Measurements from ENCODE around the gene CELSR1. TPM values are rescaled to one million over a fixed set of nuclear protein-coding genes. Genes with fewer than 3 reads are reported as not detected.

Gene CELSR1
- total RNA-seq, 3 donors from 2014 or later: 0.96 to 36.7 (median 21.2) TPM

DNA sequence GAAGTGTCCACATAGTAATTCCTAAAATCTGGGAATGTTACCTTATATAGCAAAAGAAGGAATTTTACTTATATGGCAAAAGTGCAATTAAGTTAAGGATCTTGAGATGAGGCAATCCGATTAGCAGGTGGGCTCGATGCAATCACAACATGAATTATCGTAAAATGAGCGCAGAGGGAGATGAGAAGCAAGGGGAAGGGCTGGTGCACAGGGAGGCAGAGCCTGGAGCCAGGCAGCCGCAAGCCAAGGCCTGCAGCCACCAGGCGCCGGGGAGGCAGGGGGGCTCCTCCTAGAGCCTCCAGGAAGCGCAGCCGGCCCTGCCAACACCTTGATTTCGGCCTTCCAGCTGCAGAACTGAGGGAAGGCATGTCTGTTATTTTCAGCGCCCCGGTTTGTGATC, 85.7 kb downstream of the CELSR1 start:
- Histone ChIP-seq H3K36me3 (no peaks in the 10 kb centered on the region), H3K9me3 (no peaks in the 10 kb centered on the region), H3K27me3 (no peaks in the 10 kb centered on the region), H3K27ac (no peak overlapping the region), H3K4me1 (no peaks in the 10 kb centered on the region), H3K4me3 (no peak overlapping the region)
- no peak for TF ChIP-seq POLR2AphosphoS5 (IDR thresholded peaks at IDR 0.05)
- no peak for TF ChIP-seq POLR2A (IDR thresholded peaks at IDR 0.05)
- TF ChIP-seq, protein P1, sequence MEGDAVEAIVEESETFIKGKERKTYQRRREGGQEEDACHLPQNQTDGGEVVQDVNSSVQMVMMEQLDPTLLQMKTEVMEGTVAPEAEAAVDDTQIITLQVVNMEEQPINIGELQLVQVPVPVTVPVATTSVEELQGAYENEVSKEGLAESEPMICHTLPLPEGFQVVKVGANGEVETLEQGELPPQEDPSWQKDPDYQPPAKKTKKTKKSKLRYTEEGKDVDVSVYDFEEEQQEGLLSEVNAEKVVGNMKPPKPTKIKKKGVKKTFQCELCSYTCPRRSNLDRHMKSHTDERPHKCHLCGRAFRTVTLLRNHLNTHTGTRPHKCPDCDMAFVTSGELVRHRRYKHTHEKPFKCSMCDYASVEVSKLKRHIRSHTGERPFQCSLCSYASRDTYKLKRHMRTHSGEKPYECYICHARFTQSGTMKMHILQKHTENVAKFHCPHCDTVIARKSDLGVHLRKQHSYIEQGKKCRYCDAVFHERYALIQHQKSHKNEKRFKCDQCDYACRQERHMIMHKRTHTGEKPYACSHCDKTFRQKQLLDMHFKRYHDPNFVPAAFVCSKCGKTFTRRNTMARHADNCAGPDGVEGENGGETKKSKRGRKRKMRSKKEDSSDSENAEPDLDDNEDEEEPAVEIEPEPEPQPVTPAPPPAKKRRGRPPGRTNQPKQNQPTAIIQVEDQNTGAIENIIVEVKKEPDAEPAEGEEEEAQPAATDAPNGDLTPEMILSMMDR (IDR thresholded peaks at IDR 0.05): no peak
- no peak for DNase-seq (ENCODE audit: low spot score in 2 of 2)
- intact Hi-C loops (cut with DNase I; ENCODE audit: low total_unique reads): no loop called here

DNA sequence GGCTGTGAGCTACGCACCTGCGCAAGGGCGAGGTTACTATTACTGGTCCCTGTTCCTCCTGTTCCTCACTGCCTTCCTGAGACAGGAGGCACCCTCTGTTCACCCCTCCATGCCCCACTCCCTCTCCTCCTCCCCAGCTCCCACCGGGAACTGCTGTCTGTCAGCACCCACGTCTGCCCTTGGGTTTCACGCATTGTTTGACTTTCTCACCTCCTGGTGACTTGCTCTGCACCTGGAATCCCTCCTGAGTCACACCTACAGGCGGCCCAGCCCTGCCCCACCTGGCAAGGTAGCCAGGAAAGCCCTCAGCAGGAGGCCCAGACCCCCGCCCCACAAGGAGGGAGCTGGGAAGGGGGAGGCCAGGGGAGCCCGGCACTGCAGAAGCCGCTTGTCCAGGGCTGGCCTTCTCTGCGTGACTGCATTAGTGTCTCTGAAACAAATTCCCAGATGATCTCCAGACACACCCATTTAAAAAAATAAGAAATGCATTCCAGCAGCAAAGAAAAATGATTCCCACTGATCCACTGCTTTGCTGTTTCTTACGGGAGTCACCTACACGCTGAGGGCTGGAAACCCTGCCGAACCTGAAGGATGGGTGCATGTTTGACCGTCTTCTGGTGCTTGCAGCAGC, 86.4 kb downstream of the CELSR1 start:
- no peaks in the 10 kb centered on the region for H3K4me1 ChIP-seq
- no peaks in the 10 kb centered on the region for H3K36me3 ChIP-seq
- TF ChIP-seq POLR2AphosphoS5 (IDR thresholded peaks at IDR 0.05) (no peak), POLR2A (IDR thresholded peaks at IDR 0.05) (no peak)
- TF ChIP-seq, protein P1 (IDR thresholded peaks at IDR 0.05): no peak
- no peak for DNase-seq (ENCODE audit: low spot score in 2 of 2)
- no peaks in the 10 kb centered on the region for H3K9me3 ChIP-seq
- no peak overlapping the region for H3K27ac ChIP-seq
- intact Hi-C loops (cut with DNase I; ENCODE audit: low total_unique reads): no loop called here
- H3K27me3 ChIP-seq: no peaks in the 10 kb centered on the region
- H3K4me3 ChIP-seq: no peak overlapping the region

DNA sequence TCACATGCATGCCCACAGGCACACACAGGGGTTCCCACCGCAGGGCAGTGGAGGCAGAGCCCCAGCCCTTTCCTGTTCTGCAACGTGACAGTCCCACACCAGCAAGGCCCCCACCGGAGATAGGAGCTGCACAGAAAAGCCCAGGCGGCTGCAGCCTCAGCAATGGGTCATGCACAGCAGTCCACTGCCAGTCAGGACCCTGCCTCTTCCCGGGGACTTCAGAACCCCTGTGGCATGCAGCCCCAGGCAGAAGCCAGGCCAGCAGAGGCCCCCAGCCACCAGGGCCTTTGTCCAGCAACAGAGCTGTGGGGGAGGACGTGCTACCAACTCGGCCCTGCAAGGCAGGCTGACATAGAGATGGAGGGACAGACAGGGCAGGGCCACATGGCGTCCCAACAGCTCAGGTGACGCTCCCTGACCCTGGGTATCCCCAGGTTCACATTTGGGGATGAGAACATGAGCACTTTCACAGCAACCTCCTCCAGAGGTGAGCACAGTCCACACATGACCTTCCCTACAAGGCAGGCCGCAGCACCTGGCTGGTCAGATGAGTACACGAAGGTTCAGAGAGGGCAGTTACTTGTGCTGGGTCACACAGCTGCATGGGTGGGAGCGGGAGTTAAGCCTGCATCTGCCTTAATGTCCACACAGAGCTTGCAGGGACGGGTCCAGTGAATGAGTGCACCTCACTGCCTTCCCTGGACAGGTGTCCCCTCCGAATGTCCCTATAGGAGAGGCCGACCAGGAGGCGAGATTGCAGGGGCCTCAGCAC, 87.3 kb downstream of the CELSR1 start:
- H3K9me3 ChIP-seq: no peaks in the 10 kb centered on the region
- no peaks in the 10 kb centered on the region for H3K36me3 ChIP-seq
- no peaks in the 10 kb centered on the region for H3K4me1 ChIP-seq
- H3K4me3 ChIP-seq: no peak overlapping the region
- intact Hi-C loops (cut with DNase I; ENCODE audit: low total_unique reads): no loop called here
- no peak for DNase-seq (ENCODE audit: low spot score in 2 of 2)
- no peak for TF ChIP-seq POLR2AphosphoS5 (IDR thresholded peaks at IDR 0.05)
- TF ChIP-seq, protein P1 (IDR thresholded peaks at IDR 0.05): no peak
- no peak overlapping the region for H3K27ac ChIP-seq
- H3K27me3 ChIP-seq: no peaks in the 10 kb centered on the region

DNA sequence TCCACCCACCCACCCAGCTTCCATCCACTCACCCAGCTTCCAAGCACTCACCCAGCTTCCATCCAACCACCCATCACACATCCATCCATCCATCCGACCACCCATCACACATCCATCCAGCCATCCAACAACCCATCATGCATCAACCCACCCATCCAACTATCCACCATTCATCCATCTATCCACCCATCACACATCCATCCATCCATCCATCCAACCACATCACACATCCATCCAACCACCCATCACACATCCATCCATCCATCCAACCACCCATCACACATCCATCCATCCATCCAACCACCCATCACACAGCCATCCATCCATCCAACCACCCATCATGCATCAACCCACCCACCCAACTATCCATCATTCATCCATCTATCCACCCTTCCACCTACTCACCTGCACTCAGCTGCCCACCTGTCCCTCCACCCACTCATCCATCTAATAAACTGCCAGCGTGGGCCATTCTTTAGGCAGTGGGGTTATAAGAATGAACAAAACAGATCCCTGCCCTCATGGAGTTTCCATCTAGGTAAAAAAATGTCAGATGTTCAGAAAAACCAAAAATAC, 88.2 kb downstream of the CELSR1 start:
- Histone ChIP-seq H3K4me1 (no peaks in the 10 kb centered on the region), H3K27me3 (no peaks in the 10 kb centered on the region), H3K36me3 (no peaks in the 10 kb centered on the region), H3K27ac (no peak overlapping the region), H3K4me3 (no peak overlapping the region), H3K9me3 (no peaks in the 10 kb centered on the region)
- no peak for DNase-seq (ENCODE audit: low spot score in 2 of 2)
- intact Hi-C loops (cut with DNase I; ENCODE audit: low total_unique reads): no loop called here
- TF ChIP-seq, protein P1 (IDR thresholded peaks at IDR 0.05): no peak
- TF ChIP-seq POLR2AphosphoS5 (IDR thresholded peaks at IDR 0.05) (no peak), POLR2A (IDR thresholded peaks at IDR 0.05) (no peak)

DNA sequence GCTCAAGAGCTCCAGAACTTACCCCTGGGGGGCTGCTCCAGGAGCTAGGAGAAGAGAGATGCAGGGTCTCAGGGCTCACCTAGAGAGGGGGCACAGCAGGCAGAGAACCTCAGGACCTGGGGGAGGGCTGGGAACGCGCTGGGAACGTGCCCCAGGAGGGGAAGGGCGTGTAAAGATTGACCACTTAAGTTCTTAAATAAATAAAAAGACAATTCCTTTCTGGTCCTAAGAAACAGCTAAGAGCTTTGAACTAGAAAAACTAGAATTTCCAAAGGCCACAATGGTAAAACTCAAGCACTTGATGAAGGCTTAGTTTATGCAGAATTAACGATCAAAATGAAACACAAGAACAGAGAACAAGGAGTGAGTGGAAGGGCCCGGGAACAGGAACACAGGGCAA, 89.1 kb downstream of the CELSR1 start:
- no peaks in the 10 kb centered on the region for H3K4me1 ChIP-seq
- no peak for DNase-seq (ENCODE audit: low spot score in 2 of 2)
- H3K4me3 ChIP-seq: no peak overlapping the region
- intact Hi-C loops (cut with DNase I; ENCODE audit: low total_unique reads): no loop called here
- TF ChIP-seq POLR2A (IDR thresholded peaks at IDR 0.05) (no peak), POLR2AphosphoS5 (IDR thresholded peaks at IDR 0.05) (no peak)
- TF ChIP-seq, protein P1 (IDR thresholded peaks at IDR 0.05): no peak
- no peaks in the 10 kb centered on the region for H3K9me3 ChIP-seq
- H3K27ac ChIP-seq: no peak overlapping the region
- H3K27me3 ChIP-seq: no peaks in the 10 kb centered on the region
- H3K36me3 ChIP-seq: no peaks in the 10 kb centered on the region
